ENCODE measurements around the gene FSTL5. TPM values are rescaled to one million over a fixed set of nuclear protein-coding genes. Genes with fewer than 3 reads are reported as not detected.
"Not testable (repeated sequence)": the region's sequence is repeated elsewhere in the genome, so short reads cannot be mapped to it uniquely, and the experiment has no call there.

The FSTL5 gene
- total RNA-seq, 2 experiments from 2014 or later, result not detected

GRCh38 chr4:161799710-161800109, 364.1 kb downstream of the FSTL5 start:
- intact Hi-C loops (cut with micrococcal nuclease), result no loop called here
- Mint-ChIP-seq H3K36me3 (no peaks in the 10 kb centered on the region), H3K27ac (no peak overlapping the region), H3K9me3 (no peaks in the 10 kb centered on the region), H3K4me1 (ENCODE audit: low read depth) (no peaks in the 10 kb centered on the region), H3K4me3 (no peak overlapping the region), H3K27me3 (no peaks in the 10 kb centered on the region)
- ChIA-PET POLR2A (no interaction called here), CTCF (no interaction called here)
- DNase-seq, result no peak

DNA sequence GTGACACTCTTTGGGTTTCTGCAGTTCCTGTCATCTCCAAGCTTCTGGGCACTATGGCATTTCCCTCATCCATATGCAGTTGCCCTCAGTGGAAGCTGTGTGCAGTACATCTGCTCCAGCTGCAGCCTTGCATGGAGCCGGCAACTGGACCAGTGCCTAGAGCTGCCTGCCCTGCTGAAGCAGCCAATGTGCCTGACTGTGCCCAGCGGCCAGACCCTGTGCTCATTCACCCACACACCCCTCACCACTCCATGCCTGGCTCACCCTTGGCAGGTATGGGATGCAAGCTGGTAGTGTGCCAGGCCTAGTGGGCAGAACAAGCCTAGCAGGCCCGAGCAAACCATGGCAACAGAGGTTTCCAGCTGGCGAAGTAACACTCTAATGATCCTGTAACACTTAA, 370.8 kb downstream of the FSTL5 start:
- CTCF ChIA-PET, result no interaction called here
- intact Hi-C loops (cut with micrococcal nuclease), result no loop called here
- POLR2A ChIA-PET, result no interaction called here
- no peak overlapping the region for H3K4me3 Mint-ChIP-seq
- no peaks in the 10 kb centered on the region for H3K27me3 Mint-ChIP-seq
- no peaks in the 10 kb centered on the region for H3K9me3 Mint-ChIP-seq
- no peaks in the 10 kb centered on the region for H3K36me3 Mint-ChIP-seq
- no peak for DNase-seq
- H3K4me1 Mint-ChIP-seq (ENCODE audit: low read depth), result no peaks in the 10 kb centered on the region
- no peak overlapping the region for H3K27ac Mint-ChIP-seq

DNA sequence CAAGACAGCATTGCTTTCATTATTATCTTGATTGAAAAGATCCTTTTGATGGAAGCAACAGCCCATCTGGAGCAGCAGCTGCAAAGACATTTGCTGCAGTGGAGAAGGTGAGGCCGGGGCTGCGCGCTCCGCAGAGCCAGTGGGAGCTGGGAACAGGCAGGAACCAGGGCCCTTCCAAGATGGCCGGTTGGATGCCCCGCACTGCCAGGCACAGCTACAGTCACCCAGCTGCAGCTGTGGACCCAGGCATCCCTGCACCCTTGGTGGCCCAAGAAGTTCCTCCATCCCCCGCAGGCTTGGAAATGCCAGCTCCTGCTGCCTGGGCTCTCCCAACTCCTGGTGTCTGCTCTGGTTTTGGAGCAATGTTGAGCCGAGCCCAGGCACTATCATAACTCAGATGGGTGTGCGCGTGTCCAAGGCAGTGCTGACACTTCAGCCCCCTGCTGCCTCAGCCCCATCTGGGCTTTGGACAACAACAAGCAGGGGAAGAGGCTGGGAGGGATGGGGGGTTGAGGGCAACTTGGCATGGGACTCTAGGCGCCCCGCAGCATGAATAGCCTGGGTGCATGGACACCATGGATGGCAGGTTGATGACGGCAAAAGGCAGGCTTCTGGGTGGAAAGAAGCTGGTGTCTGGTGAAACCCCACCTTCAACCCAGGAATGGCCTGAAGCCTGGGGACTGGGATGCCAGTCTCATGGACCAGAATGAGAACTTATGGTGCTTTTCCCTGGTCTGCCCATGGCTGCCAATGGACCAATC, 371.8 kb downstream of the FSTL5 start:
- Mint-ChIP-seq H3K36me3 (no peaks in the 10 kb centered on the region), H3K27me3 (no peaks in the 10 kb centered on the region), H3K27ac (no peak overlapping the region), H3K4me3 (no peak overlapping the region), H3K9me3 (no peaks in the 10 kb centered on the region), H3K4me1 (ENCODE audit: low read depth) (no peaks in the 10 kb centered on the region)
- intact Hi-C loops (cut with micrococcal nuclease), result no loop called here
- DNase-seq, result no peak
- CTCF ChIA-PET, result no interaction called here
- POLR2A ChIA-PET, result no interaction called here

DNA sequence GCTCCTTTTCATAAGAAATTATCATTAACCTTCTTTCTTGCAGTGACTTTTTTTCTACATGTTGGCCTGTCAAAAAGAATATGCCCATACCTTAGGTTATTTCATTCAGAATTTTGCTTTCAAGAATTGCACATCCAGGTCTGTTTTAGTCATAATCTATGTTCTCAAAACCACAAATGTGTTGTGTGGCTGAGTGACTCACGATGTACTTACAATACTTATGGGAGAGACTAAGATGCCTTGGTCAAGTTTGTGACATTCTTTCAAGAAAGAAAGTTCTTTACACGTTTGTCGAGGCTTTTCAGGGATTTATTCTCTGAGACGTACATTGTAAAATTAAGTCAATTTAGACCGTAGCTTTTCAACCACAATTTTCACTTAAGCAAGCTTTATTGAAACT, 396.7 kb downstream of the FSTL5 start:
- no peaks in the 10 kb centered on the region for H3K27me3 Mint-ChIP-seq
- no peak overlapping the region for H3K27ac Mint-ChIP-seq
- ChIA-PET POLR2A (no interaction called here), CTCF (no interaction called here)
- intact Hi-C loops (cut with micrococcal nuclease), result no loop called here
- H3K9me3 Mint-ChIP-seq, result peaks cover 9% of the 10 kb centered on the region
- H3K4me3 Mint-ChIP-seq, result no peak overlapping the region
- DNase-seq, result no peak
- no peaks in the 10 kb centered on the region for H3K4me1 Mint-ChIP-seq (ENCODE audit: low read depth)
- H3K36me3 Mint-ChIP-seq, result no peaks in the 10 kb centered on the region

GRCh38 chr4:161762796-161763195, 401.0 kb downstream of the FSTL5 start:
- CTCF ChIA-PET, result no interaction called here

DNA sequence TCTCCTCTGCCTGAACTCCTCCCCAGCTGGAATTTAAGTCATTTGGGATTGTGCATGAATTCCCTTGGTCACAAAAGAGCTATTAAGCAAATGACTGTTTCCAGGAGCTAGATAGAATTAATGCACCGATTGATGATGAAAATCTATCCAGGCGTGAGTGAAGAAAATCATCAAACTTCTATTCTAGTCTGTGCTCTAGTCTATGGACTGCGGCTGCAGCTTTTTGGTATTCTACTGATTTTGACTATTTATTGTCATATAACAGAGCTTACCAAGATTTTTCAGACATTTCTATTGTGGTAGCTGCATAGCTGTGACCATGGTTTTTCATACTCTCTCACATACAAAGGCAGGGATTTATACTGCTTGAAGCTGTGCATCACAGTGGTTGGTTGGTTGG, 403.8 kb downstream of the FSTL5 start:
- ChIA-PET POLR2A (no interaction called here), CTCF (no interaction called here)
- H3K4me3 Mint-ChIP-seq, result no peak overlapping the region
- no peaks in the 10 kb centered on the region for H3K36me3 Mint-ChIP-seq
- no peak for DNase-seq
- no peaks in the 10 kb centered on the region for H3K27me3 Mint-ChIP-seq
- H3K9me3 Mint-ChIP-seq, result peaks cover 1% of the 10 kb centered on the region
- H3K4me1 Mint-ChIP-seq (ENCODE audit: low read depth), result no peaks in the 10 kb centered on the region
- H3K27ac Mint-ChIP-seq, result no peak overlapping the region
- intact Hi-C loops (cut with micrococcal nuclease), result no loop called here

More at GRCh38 chr4:161762796-161763195, 401.0 kb downstream of the FSTL5 start:
- POLR2A ChIA-PET, result no interaction called here
- Mint-ChIP-seq H3K27ac (no peak overlapping the region), H3K36me3 (no peaks in the 10 kb centered on the region), H3K4me3 (no peak overlapping the region), H3K27me3 (no peaks in the 10 kb centered on the region), H3K9me3 (peaks cover 5% of the 10 kb centered on the region), H3K4me1 (ENCODE audit: low read depth) (no peaks in the 10 kb centered on the region)
- DNase-seq, result no peak
- intact Hi-C loops (cut with micrococcal nuclease), result no loop called here

- intact Hi-C loops (cut with micrococcal nuclease); DNase-seq; POLR2A ChIA-PET; H3K27ac Mint-ChIP-seq; H3K36me3 Mint-ChIP-seq; H3K4me1 Mint-ChIP-seq (ENCODE audit: low read depth); H3K27me3 Mint-ChIP-seq; H3K9me3 Mint-ChIP-seq; H3K4me3 Mint-ChIP-seq; CTCF ChIA-PET: not testable (repeated sequence)
These were observed 405.4 kb downstream of the FSTL5 start for GRCh38 chr4:161758412-161758811.

DNA sequence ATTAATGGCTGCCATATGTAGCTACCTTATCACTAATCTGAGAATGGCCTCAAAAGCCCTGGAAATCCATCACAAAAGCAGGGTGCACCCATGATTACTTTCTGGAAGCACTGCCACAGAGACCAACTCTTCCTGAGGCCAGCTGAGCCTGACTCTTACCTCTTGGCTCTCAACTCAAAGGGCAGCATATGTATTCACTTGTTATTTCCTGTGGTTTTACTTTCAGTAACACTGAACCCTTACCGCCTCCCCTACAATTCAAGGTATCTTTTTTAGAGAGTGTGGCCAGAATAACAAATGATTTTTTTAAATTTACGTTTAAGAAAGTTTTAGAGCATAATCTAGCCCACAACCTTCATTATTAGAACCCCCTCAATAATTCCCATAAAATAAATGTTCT, 434.9 kb downstream of the FSTL5 start:
- H3K27me3 Mint-ChIP-seq, result no peaks in the 10 kb centered on the region
- ChIA-PET POLR2A (no interaction called here), CTCF (no interaction called here)
- no peaks in the 10 kb centered on the region for H3K36me3 Mint-ChIP-seq
- H3K4me3 Mint-ChIP-seq, result no peak overlapping the region
- no peaks in the 10 kb centered on the region for H3K4me1 Mint-ChIP-seq (ENCODE audit: low read depth)
- intact Hi-C loops (cut with micrococcal nuclease), result no loop called here
- H3K9me3 Mint-ChIP-seq, result peaks cover 11% of the 10 kb centered on the region
- DNase-seq, result no peak
- H3K27ac Mint-ChIP-seq, result no peak overlapping the region

- H3K4me1 Mint-ChIP-seq (ENCODE audit: low read depth), result no peaks in the 10 kb centered on the region
These were observed 441.9 kb downstream of the FSTL5 start for GRCh38 chr4:161721947-161722346.

GRCh38 chr4:161717084-161717483, 446.7 kb downstream of the FSTL5 start:
- intact Hi-C loops (cut with micrococcal nuclease), result no loop called here
- H3K27ac Mint-ChIP-seq, result no peak overlapping the region
- H3K36me3 Mint-ChIP-seq, result no peaks in the 10 kb centered on the region
- CTCF ChIA-PET, result no interaction called here
- no peak for DNase-seq
- POLR2A ChIA-PET, result no interaction called here
- no peaks in the 10 kb centered on the region for H3K4me1 Mint-ChIP-seq (ENCODE audit: low read depth)
- H3K27me3 Mint-ChIP-seq, result no peaks in the 10 kb centered on the region
- peaks cover 2% of the 10 kb centered on the region for H3K9me3 Mint-ChIP-seq
- no peak overlapping the region for H3K4me3 Mint-ChIP-seq

More at GRCh38 chr4:161721947-161722346, 441.9 kb downstream of the FSTL5 start:
- CTCF ChIA-PET, result no interaction called here
- H3K27ac Mint-ChIP-seq, result no peak overlapping the region
- no peak overlapping the region for H3K4me3 Mint-ChIP-seq
- no peaks in the 10 kb centered on the region for H3K36me3 Mint-ChIP-seq
- DNase-seq, result no peak
- intact Hi-C loops (cut with micrococcal nuclease), result no loop called here
- H3K27me3 Mint-ChIP-seq, result no peaks in the 10 kb centered on the region
- peaks cover 2% of the 10 kb centered on the region for H3K9me3 Mint-ChIP-seq
- POLR2A ChIA-PET, result no interaction called here

GRCh38 chr4:161714931-161715330, 448.9 kb downstream of the FSTL5 start:
- H3K9me3 Mint-ChIP-seq, result peaks cover 2% of the 10 kb centered on the region
- H3K27me3 Mint-ChIP-seq, result no peaks in the 10 kb centered on the region
- intact Hi-C loops (cut with micrococcal nuclease), result no loop called here
- no peak overlapping the region for H3K4me3 Mint-ChIP-seq
- ChIA-PET POLR2A (no interaction called here), CTCF (no interaction called here)
- H3K4me1 Mint-ChIP-seq (ENCODE audit: low read depth), result no peaks in the 10 kb centered on the region
- no peak overlapping the region for H3K27ac Mint-ChIP-seq
- no peaks in the 10 kb centered on the region for H3K36me3 Mint-ChIP-seq
- no peak for DNase-seq

GRCh38 chr4:161714022-161714751, 449.6 kb downstream of the FSTL5 start:
- CTCF ChIA-PET, result no interaction called here
- Mint-ChIP-seq H3K4me3 (no peak overlapping the region), H3K27me3 (no peaks in the 10 kb centered on the region), H3K9me3 (no peaks in the 10 kb centered on the region), H3K27ac (no peak overlapping the region), H3K36me3 (no peaks in the 10 kb centered on the region), H3K4me1 (ENCODE audit: low read depth) (no peaks in the 10 kb centered on the region)
- POLR2A ChIA-PET, result no interaction called here
- DNase-seq, result no peak
- intact Hi-C loops (cut with micrococcal nuclease), result no loop called here

- Mint-ChIP-seq H3K36me3 (no peaks in the 10 kb centered on the region), H3K27ac (no peak overlapping the region), H3K27me3 (no peaks in the 10 kb centered on the region), H3K4me1 (ENCODE audit: low read depth) (no peaks in the 10 kb centered on the region), H3K4me3 (no peak overlapping the region), H3K9me3 (peaks cover 11% of the 10 kb centered on the region)
- DNase-seq, result no peak
- intact Hi-C loops (cut with micrococcal nuclease), result no loop called here
- POLR2A ChIA-PET, result no interaction called here
- CTCF ChIA-PET, result no interaction called here
These were observed 459.1 kb downstream of the FSTL5 start for GRCh38 chr4:161704653-161705052.
